C4-2B (cell line): ENCODE measurements around the gene GRAP2.

Experiments used
- CTCF ChIP-seq: fragments of 450-650 bp; conservative IDR thresholded peaks from 2 replicates; pipeline ENCODE4 v1.5.1; 2017; ENCODE audit warnings: mild to moderate bottlenecking
- ZFX ChIP-seq: fragments of 450-650 bp; IDR thresholded peaks from 2 replicates; pipeline ENCODE4 v1.6.1; 2017

- TF ChIP-seq CTCF (no peak), ZFX (no peak)
Measured at GRCh38 chr22:39965748-39966147, 64.9 kb downstream of the GRAP2 start.
